ENCODE results near the gene KSR2. TPM values are rescaled to one million over a fixed set of nuclear protein-coding genes. Genes with fewer than 3 reads are reported as not detected.
"Not testable (repeated sequence)": the region's sequence is repeated elsewhere in the genome, so short reads cannot be mapped to it uniquely, and the experiment has no call there.

Gene KSR2
- total and polyA plus RNA-seq, 10 of the 15 experiments (the other 5 are each of a cell fraction or from before 2014, with no cell fraction given): under 0.01 to 1.5 (median 0.01) TPM; not detected in 3

DNA sequence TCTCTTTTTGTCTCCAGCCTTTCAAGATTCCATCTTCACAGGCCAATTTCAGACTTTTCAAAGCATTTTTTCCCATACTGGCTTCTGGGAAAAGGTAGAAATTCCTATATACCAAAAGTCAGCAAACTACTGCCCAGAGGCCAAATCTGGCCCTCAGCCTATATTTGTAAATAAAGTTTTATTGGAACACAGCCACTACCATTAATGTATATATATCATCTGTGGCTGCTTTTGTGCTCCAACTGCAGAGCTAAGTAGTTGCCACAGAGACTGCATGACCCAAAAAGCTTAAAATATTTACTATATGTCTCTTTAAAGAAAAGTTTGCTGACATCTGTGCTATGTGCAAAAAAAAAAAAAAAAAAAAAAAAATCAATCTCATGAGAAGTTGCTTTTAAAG, 76.3 kb downstream of the KSR2 start:
- CTCF ChIA-PET: interaction anchor here (1.3 to 1.9 kb wide), 2 partner anchors 17 to 19 kb away, joined by 3 to 6 read pairs; no protein-coding TSS in a partner anchor
- Histone ChIP-seq H3K4me1 (ENCODE audit: control insufficient read depth, insufficient read depth, low read length) (peaks cover 14% of the 10 kb centered on the region), H4K20me1 (ENCODE audit: control insufficient read depth, insufficient read depth) (no peaks in the 10 kb centered on the region), H3K9me3 (replicated peaks; ENCODE audit: control insufficient read depth, insufficient read depth, low read length) (no peaks in the 10 kb centered on the region), H3K4me3 (no peak overlapping the region), H3K27ac (ENCODE audit: control insufficient read depth, insufficient read depth) (no peak overlapping the region), H2AFZ (ENCODE audit: control insufficient read depth, low read depth, low read length) (no peak overlapping the region), H3K27me3 (replicated peaks in 1 of 2; ENCODE audit: control insufficient read depth in 2 of 2, insufficient read depth in 2 of 2, low read length in 1 of 2) (no peaks in the 10 kb centered on the region), H3K36me3 (ENCODE audit: control insufficient read depth in 2 of 2, insufficient read depth in 2 of 2, low read length in 1 of 2) (no peaks in the 10 kb centered on the region), H3K9ac (ENCODE audit: control insufficient read depth, insufficient read depth, low read length) (no peak overlapping the region), H3K79me2 (ENCODE audit: control insufficient read depth, insufficient read depth, low read length) (no peaks in the 10 kb centered on the region), H3K4me2 (ENCODE audit: control insufficient read depth, insufficient read depth) (no peak overlapping the region)
- POLR2A ChIA-PET: interaction anchor here (0.6 kb wide), 1 partner anchor 134 kb away, joined by 4 read pairs; no protein-coding TSS in a partner anchor
- FAIRE-seq (no peak), ATAC-seq (no peak), DNase-seq (ENCODE audit: low read depth, low spot score) (no peak)
- BruUV-seq (replicated peaks): no TSS peak
- no peak for TF ChIP-seq MTA2 (IDR thresholded peaks at IDR 0.05; ENCODE audit: low read depth)
- TF ChIP-seq, protein P1, sequence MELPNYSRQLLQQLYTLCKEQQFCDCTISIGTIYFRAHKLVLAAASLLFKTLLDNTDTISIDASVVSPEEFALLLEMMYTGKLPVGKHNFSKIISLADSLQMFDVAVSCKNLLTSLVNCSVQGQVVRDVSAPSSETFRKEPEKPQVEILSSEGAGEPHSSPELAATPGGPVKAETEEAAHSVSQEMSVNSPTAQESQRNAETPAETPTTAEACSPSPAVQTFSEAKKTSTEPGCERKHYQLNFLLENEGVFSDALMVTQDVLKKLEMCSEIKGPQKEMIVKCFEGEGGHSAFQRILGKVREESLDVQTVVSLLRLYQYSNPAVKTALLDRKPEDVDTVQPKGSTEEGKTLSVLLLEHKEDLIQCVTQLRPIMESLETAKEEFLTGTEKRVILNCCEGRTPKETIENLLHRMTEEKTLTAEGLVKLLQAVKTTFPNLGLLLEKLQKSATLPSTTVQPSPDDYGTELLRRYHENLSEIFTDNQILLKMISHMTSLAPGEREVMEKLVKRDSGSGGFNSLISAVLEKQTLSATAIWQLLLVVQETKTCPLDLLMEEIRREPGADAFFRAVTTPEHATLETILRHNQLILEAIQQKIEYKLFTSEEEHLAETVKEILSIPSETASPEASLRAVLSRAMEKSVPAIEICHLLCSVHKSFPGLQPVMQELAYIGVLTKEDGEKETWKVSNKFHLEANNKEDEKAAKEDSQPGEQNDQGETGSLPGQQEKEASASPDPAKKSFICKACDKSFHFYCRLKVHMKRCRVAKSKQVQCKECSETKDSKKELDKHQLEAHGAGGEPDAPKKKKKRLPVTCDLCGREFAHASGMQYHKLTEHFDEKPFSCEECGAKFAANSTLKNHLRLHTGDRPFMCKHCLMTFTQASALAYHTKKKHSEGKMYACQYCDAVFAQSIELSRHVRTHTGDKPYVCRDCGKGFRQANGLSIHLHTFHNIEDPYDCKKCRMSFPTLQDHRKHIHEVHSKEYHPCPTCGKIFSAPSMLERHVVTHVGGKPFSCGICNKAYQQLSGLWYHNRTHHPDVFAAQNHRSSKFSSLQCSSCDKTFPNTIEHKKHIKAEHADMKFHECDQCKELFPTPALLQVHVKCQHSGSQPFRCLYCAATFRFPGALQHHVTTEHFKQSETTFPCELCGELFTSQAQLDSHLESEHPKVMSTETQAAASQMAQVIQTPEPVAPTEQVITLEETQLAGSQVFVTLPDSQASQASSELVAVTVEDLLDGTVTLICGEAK (IDR thresholded peaks at IDR 0.05; ENCODE audit: borderline replicate concordance): peak; percentile 81
- RAD21 ChIA-PET (ENCODE audit: unreplicated experiment): no interaction called here
- intact Hi-C loops (cut with micrococcal nuclease; ENCODE audit: unreplicated experiment) (no loop called here), in situ Hi-C loops (cut with MboI) (no loop called here)
- SMC1A ChIA-PET (ENCODE audit: uncharacterized antibody, unreplicated experiment): interaction anchor here (1.0 kb wide), 1 partner anchor 17 kb away, joined by 4 read pairs; no protein-coding TSS in a partner anchor

DNA sequence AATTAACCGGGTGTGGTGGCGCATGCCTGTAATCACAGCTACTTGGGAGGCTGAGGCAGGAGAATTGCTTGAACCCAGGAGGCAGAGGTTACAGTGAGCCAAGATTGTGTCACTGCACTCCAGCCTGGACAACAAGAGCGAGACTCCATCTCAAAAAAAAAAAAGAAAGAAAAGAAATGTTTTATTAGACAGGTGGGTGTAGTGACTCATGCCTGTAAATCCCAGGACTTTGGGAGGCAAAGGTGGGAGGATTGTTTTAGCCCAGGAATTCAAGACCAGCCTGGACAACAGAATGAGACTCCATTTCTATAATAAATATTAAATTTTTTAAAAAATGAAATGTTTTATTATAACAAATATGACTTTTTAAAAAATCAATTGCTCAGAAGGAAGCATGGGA, 77.5 kb downstream of the KSR2 start:
- H3K4me2 ChIP-seq (ENCODE audit: control insufficient read depth, insufficient read depth); BruUV-seq (replicated peaks); SMC1A ChIA-PET (ENCODE audit: uncharacterized antibody, unreplicated experiment); H3K79me2 ChIP-seq (ENCODE audit: control insufficient read depth, insufficient read depth, low read length); H3K4me3 ChIP-seq; POLR2A ChIA-PET; FAIRE-seq; H2AFZ ChIP-seq (ENCODE audit: control insufficient read depth, low read depth, low read length); in situ Hi-C loops (cut with MboI); ATAC-seq; H3K9me3 ChIP-seq (replicated peaks; ENCODE audit: control insufficient read depth, insufficient read depth, low read length); H3K36me3 ChIP-seq (ENCODE audit: control insufficient read depth in 2 of 2, insufficient read depth in 2 of 2, low read length in 1 of 2); H4K20me1 ChIP-seq (ENCODE audit: control insufficient read depth, insufficient read depth); RAD21 ChIA-PET (ENCODE audit: unreplicated experiment); DNase-seq (ENCODE audit: low read depth, low spot score); H3K9ac ChIP-seq (ENCODE audit: control insufficient read depth, insufficient read depth, low read length); intact Hi-C loops (cut with micrococcal nuclease; ENCODE audit: unreplicated experiment); H3K27me3 ChIP-seq (replicated peaks in 1 of 2; ENCODE audit: control insufficient read depth in 2 of 2, insufficient read depth in 2 of 2, low read length in 1 of 2); H3K27ac ChIP-seq (ENCODE audit: control insufficient read depth, insufficient read depth): not testable (repeated sequence)
- WGBS (ENCODE audit: insufficient coverage, insufficient replicate concordance, low lambda C conversion rate, missing lambda C conversion rate): 72% methylated on average over 2 of the region's 3 CpGs
- CTCF ChIA-PET: interaction anchor here (1.3 kb wide), 1 partner anchor 166 kb away, joined by 4 read pairs; no protein-coding TSS in a partner anchor
- H3K4me1 ChIP-seq (ENCODE audit: control insufficient read depth, insufficient read depth, low read length): peaks cover 14% of the 10 kb centered on the region

All from GM12878 (cell line).